SU-DHL-6 (cell line): ENCODE measurements around the gene TTBK2.
"Not testable (repeated sequence)": the region's sequence is repeated elsewhere in the genome, so short reads cannot be mapped to it uniquely, and the experiment has no call there.

Experiments used
- H2AFZ ChIP-seq: fragments of 200-600 bp; sonication (generic); 2 replicates; pipeline ENCODE4 v1.6.1; 2014; ENCODE audit warnings: low read depth, mild to moderate bottlenecking, moderate library complexity, mixed read lengths, antibody characterized with exemption, low read length; ENCODE audit not compliant: severe bottlenecking
- H3F3A ChIP-seq: fragments of 200-600 bp; shearing (Covaris generic); 2 replicates; pipeline ENCODE4 v1.6.0; 2016; ENCODE audit warnings: antibody characterized with exemption, mild to moderate bottlenecking; ENCODE audit not compliant: insufficient read depth
- H3K27ac ChIP-seq: fragments of 200-600 bp; sonication (generic); 2 replicates; pipeline ENCODE4 v1.5.1; 2016; ENCODE audit warnings: low read depth, mild to moderate bottlenecking, low read length, moderate library complexity, mixed read lengths
- H3K27me3 ChIP-seq: fragments of 200-600 bp; sonication (generic), shearing (Covaris generic); 2 replicates; pipeline ENCODE4 v1.6.0; 2014; ENCODE audit warnings: mild to moderate bottlenecking, low read length
- H3K36me3 ChIP-seq: fragments of 200-600 bp; sonication (generic); 2 replicates; pipeline ENCODE4 v1.6.1; 2014; ENCODE audit warnings: mild to moderate bottlenecking, low read length, mixed read lengths
- H3K4me2 ChIP-seq: fragments of 300-600, 200-600 bp; shearing (Covaris generic), sonication (generic); 2 replicates; pipeline ENCODE4 v1.6.0; 2014; ENCODE audit warnings: low read length, low read depth, mild to moderate bottlenecking; ENCODE audit not compliant: poor library complexity, severe bottlenecking
- H3K4me3 ChIP-seq: fragments of 200-600 bp; sonication (generic); 2 replicates; pipeline ENCODE4 v1.5.1; 2014; ENCODE audit warnings: antibody characterized with exemption, low read length, mild to moderate bottlenecking, mixed read lengths; ENCODE audit not compliant: insufficient read depth, poor library complexity, severe bottlenecking
- H3K79me2 ChIP-seq: fragments of 200-600 bp; sonication (generic); 2 replicates; pipeline ENCODE4 v1.6.1; 2014; ENCODE audit warnings: mild to moderate bottlenecking, low read length, moderate library complexity; ENCODE audit not compliant: insufficient read depth
- H3K9ac ChIP-seq: fragments of 200-600 bp; sonication (generic); 2 replicates; pipeline ENCODE4 v1.7.0; 2014; ENCODE audit warnings: mild to moderate bottlenecking, low read length
- H3K9me2 ChIP-seq: fragments of 200-600 bp; sonication (generic); replicated peaks from 2 replicates; pipeline ENCODE4 v1.6.1; 2014; ENCODE audit warnings: low read length; ENCODE audit not compliant: insufficient read depth
- H3K9me3 ChIP-seq: fragments of 200-600 bp; sonication (generic); 2 replicates; pipeline ENCODE4 v1.6.1; 2014; ENCODE audit warnings: low read length, mixed read lengths; ENCODE audit not compliant: insufficient read depth
- H4K20me1 ChIP-seq: fragments of 200-600 bp; sonication (generic); 2 replicates; pipeline ENCODE4 v1.6.1; 2014; ENCODE audit warnings: low read depth, mild to moderate bottlenecking, antibody characterized with exemption, low read length, moderate library complexity, mixed read lengths
- CTCF ChIP-seq: fragments of 200-600 bp; sonication (generic); IDR thresholded peaks from one replicate; pipeline ENCODE4 v1.5.1; 2017; ENCODE audit warnings: antibody characterized with exemption, mild to moderate bottlenecking, low read length, moderate library complexity; ENCODE audit not compliant: insufficient read depth, poor library complexity, severe bottlenecking
- EZH2phosphoT487 ChIP-seq: fragments of 200-600 bp; sonication (generic), shearing (Covaris generic); conservative IDR thresholded peaks from 2 replicates; pipeline ENCODE4 v1.6.1; 2018; ENCODE audit warnings: mild to moderate bottlenecking, antibody characterized with exemption, low read length, moderate library complexity, mixed read lengths

Gene TTBK2

GRCh38 chr15:42782716-42783115 is 137.9 kb downstream of the TTBK2 start:
- Histone ChIP-seq H4K20me1 (no peaks in the 10 kb centered on the region), H3K27me3 (no peaks in the 10 kb centered on the region), H3K9me2 (no peaks in the 10 kb centered on the region)

GRCh38 chr15:42775416-42775815 is 145.2 kb downstream of the TTBK2 start:
- Histone ChIP-seq H3K9me3 (no peaks in the 10 kb centered on the region), H3K4me3 (no peak overlapping the region), H3K9me2 (no peaks in the 10 kb centered on the region), H2AFZ (no peak overlapping the region), H3F3A (no peaks in the 10 kb centered on the region), H3K79me2 (no peaks in the 10 kb centered on the region), H3K27ac (no peak overlapping the region), H3K36me3 (no peaks in the 10 kb centered on the region), H3K9ac (no peak overlapping the region), H3K4me2 (no peak overlapping the region), H3K27me3 (no peaks in the 10 kb centered on the region), H4K20me1 (no peaks in the 10 kb centered on the region)
- TF ChIP-seq EZH2phosphoT487 (no peak), CTCF (no peak)

More at GRCh38 chr15:42782716-42783115, 137.9 kb downstream of the TTBK2 start:
- Histone ChIP-seq H2AFZ (no peak overlapping the region), H3F3A (no peaks in the 10 kb centered on the region), H3K27ac (no peak overlapping the region), H3K79me2 (no peaks in the 10 kb centered on the region), H3K9me3 (no peaks in the 10 kb centered on the region), H3K4me2 (no peak overlapping the region), H3K36me3 (no peaks in the 10 kb centered on the region), H3K9ac (no peak overlapping the region), H3K4me3 (no peak overlapping the region)
- no peak for TF ChIP-seq EZH2phosphoT487

- Histone ChIP-seq H3K79me2 (no peaks in the 10 kb centered on the region), H3K27ac (no peak overlapping the region), H3K4me3 (no peak overlapping the region), H3K4me2 (no peak overlapping the region), H3K9ac (no peak overlapping the region), H4K20me1 (no peaks in the 10 kb centered on the region), H3K27me3 (no peaks in the 10 kb centered on the region), H2AFZ (no peak overlapping the region), H3K36me3 (no peaks in the 10 kb centered on the region), H3K9me3 (no peaks in the 10 kb centered on the region), H3F3A (no peaks in the 10 kb centered on the region), H3K9me2 (no peaks in the 10 kb centered on the region)
- TF ChIP-seq EZH2phosphoT487 (no peak), CTCF (no peak)
Measured at GRCh38 chr15:42772901-42773300, 147.7 kb downstream of the TTBK2 start.

GRCh38 chr15:42772144-42772543 is 148.4 kb downstream of the TTBK2 start:
- Histone ChIP-seq H4K20me1 (no peaks in the 10 kb centered on the region), H3K9me3 (no peaks in the 10 kb centered on the region), H3K4me3 (no peak overlapping the region), H3K27me3 (no peaks in the 10 kb centered on the region), H3K9ac (no peak overlapping the region), H3K36me3 (no peaks in the 10 kb centered on the region), H2AFZ (no peak overlapping the region), H3K79me2 (no peaks in the 10 kb centered on the region), H3K4me2 (no peak overlapping the region), H3F3A (no peaks in the 10 kb centered on the region), H3K9me2 (no peaks in the 10 kb centered on the region), H3K27ac (no peak overlapping the region)
- no peak for TF ChIP-seq CTCF

- H3K36me3 ChIP-seq = not testable (repeated sequence)
Measured at GRCh38 chr15:42766109-42766508, 154.5 kb downstream of the TTBK2 start.

GRCh38 chr15:42764154-42764731 is 156.3 kb downstream of the TTBK2 start:
- not testable (repeated sequence) for H3K4me2 ChIP-seq, H3K9ac ChIP-seq, H2AFZ ChIP-seq, H3K27ac ChIP-seq, H3K4me3 ChIP-seq, H3F3A ChIP-seq, H3K9me2 ChIP-seq, H3K27me3 ChIP-seq, H3K36me3 ChIP-seq, H3K79me2 ChIP-seq, H4K20me1 ChIP-seq
- H3K9me3 ChIP-seq = peaks cover 12% of the 10 kb centered on the region; the same call in 1 of the 2 replicates

More at GRCh38 chr15:42766109-42766508, 154.5 kb downstream of the TTBK2 start:
- H2AFZ ChIP-seq, H3K9me2 ChIP-seq, H4K20me1 ChIP-seq, H3K27me3 ChIP-seq, H3F3A ChIP-seq, H3K27ac ChIP-seq, H3K9me3 ChIP-seq, H3K4me3 ChIP-seq, H3K79me2 ChIP-seq, H3K9ac ChIP-seq, H3K4me2 ChIP-seq: not testable (repeated sequence)
